ENCODE data around the gene TANC1.

DNA sequence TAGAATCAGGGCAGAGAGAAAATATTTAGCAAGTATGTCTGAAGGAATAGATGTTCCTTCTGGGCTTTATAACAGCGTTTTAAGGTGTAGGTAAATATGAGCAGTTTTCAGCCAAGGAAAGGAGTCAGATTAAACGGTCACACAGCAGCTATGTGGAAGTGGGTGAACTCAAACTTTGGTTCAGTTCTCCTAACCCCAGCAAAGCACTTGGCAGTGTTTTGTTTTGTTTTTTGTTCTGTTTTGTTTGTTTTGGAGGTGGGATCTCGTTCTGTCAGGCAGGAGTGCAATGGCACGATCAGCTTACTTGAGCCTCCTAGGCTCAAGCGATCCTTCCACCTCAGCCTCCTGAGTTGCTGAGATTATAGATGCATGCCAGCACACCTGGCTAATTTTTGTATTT, 24.6 kb downstream of the TANC1 start:
- no peak for TF ChIP-seq POLR2A (IDR thresholded peaks at IDR 0.05; ENCODE audit: low read length)
- no peak for TF ChIP-seq GATA1 (IDR thresholded peaks at IDR 0.05; ENCODE audit: low read depth, low read length)

Data from erythroblast (primary cell).